ENCODE data around the gene ANO6.

- no peak for TF ChIP-seq CTCF (IDR thresholded peaks at IDR 0.05 in 8 of 11, conservative IDR thresholded peaks at IDR 0.05 in 3 of 11)
- TF ChIP-seq POLR2A (IDR thresholded peaks at IDR 0.05) = no peak
Observed at GRCh38 chr12:45419317-45419814, 203.5 kb downstream of the ANO6 start.
